Stimulated activated CD4-positive, alpha-beta T cell treated with anti-CD3 and anti-CD28 coated beads, Interleukin-4, amount 100 ng/mL, for 4 hours (primary cell): Measurements from ENCODE around the gene PAN3.

Source experiments
- DNase-seq, 2 experiments: peaks; one replicate each; pipeline ENCODE4 v3.0.0-alpha.2; 2020

The PAN3 gene

GRCh38 chr13:28229522-28230411 lies 91.4 kb downstream of the PAN3 start:
- DNase-seq, result no peak

- DNase-seq, result no peak
These were observed 93.3 kb downstream of the PAN3 start for GRCh38 chr13:28231642-28232041.

- no peak for DNase-seq
These were observed 99.6 kb downstream of the PAN3 start for GRCh38 chr13:28237944-28238343.

- DNase-seq, result no peak
These were observed 101.0 kb downstream of the PAN3 start for GRCh38 chr13:28239374-28239773.

GRCh38 chr13:28245465-28245864 lies 107.1 kb downstream of the PAN3 start:
- DNase-seq, result no peak

- no peak for DNase-seq
These were observed 108.5 kb downstream of the PAN3 start for GRCh38 chr13:28246891-28247290.

DNA sequence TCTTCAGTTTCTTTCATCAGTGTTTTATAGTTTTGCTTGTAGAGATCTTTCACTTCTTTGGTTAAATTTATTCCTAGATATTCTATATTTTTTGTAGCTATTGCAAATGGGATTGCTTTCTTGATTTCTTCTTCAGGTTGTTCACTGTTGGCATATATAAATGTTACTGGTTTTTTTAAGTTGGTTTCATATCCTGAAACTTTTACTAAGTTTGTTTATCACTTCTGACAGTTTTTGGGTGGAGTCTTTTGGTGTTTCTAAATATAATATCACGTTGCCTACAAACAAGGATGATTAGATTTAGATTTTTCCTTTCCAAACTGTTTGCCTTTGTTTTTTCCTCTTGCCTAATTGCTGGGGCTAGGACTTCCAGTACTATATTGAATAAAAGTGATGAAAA lies 109.7 kb downstream of the PAN3 start:
- DNase-seq, result no peak

GRCh38 chr13:28250542-28250941 lies 112.2 kb downstream of the PAN3 start:
- no peak for DNase-seq

DNA sequence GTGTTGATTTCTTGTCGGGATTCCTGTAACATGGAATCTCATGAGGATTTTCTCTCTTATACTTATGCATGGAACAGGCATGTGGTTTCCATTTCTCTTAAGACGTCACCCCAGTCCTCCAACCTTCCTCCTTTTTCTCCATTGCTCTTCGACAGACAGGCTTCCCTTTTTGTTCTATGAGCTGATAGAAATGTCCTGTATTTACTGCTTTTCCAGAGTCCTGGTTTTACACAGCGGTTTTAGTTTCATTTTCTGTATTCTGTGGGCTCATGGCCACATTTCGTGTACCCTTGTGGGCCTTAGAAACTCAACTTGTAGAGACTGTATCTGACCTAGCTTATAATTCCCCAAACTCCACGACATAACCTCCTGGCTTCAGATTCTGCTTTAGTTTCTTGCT lies 113.1 kb downstream of the PAN3 start:
- no peak for DNase-seq

DNA sequence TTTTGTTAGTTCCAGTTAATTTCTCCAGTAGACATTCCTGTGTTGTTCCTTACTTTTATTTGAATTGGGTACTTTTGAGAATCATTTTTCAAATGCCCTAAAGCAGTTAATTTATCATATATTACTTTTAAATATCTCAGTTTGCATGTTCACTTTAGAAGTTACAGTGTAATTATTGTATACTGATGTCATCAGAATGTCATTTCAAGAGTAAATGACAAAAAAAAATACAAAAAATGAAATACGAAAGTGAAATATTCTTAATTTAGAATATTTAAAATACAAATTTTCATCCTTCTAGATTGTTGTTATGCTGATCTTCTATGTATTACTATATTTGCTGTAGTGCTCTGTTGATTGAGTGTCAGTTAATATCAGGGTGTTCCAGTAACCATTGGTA lies 114.2 kb downstream of the PAN3 start:
- no peak for DNase-seq

- DNase-seq, result no peak
These were observed 119.0 kb downstream of the PAN3 start for GRCh38 chr13:28257305-28257704.

DNA sequence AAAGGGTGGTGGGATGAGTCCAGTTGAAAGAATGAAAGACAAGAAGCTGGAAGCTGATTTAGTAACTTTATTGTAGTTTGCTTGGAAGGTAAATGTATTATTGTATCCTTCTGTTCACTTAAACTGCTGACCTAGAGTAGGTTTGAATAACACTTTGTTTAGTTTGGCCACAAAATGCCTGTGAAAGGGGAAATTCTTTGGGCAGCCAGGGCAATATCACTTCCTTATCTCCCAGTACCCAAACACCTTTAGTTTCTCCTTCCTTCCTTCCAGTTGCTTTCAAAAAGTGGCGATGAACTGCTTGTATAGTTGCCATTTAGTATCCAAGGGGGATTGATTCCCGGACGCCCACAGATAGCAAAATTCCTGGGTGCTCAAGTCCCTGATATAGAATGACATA lies 120.1 kb downstream of the PAN3 start:
- no peak for DNase-seq

DNA sequence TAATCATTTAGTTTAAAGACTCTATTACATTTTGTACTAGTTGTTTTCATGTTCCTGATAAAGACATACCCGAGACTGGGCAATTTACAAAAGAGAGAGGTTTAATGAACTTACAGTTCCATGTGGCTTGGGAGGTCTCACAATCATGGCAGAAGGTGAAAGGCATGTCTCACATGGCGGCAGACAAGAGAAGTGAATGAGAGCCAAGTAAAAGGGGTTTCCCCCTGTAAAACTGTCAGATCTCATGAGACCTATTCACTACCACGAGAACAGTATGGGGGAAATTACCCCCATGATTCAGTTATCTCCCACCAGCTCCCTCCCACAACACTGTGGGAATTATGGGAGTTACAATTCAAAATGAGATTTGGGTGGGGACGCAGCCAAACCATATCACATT lies 129.2 kb downstream of the PAN3 start:
- no peak for DNase-seq

DNA sequence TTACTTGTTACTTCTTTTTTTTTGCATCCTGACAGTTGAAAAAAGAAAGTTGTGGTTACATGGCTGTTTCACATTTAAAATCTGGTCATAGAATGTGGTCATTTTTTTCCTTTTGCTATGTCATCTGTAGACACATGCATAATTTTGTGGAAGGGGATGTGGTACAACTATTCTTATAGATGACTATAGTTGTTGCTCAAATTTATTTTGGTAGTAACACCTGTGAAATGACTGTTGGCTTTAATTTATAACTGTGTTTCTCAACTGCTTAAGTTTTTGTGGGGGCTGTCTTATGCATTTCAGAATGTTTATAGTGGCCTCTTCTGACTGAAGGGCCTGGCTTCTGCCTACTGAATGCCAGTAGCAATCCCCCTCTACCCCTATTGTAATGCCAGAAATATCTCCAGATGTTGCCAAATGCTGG lies 130.5 kb downstream of the PAN3 start:
- DNase-seq, result no peak

- no peak for DNase-seq
These were observed 132.9 kb downstream of the PAN3 start for GRCh38 chr13:28271056-28271840.

DNA sequence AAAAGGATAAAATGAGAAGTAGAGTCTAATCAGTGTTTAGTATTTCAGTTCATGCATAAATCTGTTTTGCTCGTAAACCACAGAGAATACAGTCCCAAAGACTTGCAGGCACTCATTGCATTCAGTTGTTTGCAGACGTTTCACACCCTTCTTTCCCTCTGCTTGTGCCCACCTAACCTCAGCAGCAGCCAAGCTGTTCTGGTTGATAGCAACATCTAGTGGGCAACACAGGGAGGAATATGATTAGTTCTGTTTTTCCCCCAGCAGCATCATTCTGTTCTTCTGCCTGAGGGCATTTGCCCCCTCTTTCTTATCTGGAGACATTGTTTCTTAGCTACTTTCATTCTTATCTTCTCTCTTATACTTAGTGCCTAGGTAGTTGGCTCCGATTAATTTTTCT lies 135.6 kb downstream of the PAN3 start:
- DNase-seq, result no peak

DNA sequence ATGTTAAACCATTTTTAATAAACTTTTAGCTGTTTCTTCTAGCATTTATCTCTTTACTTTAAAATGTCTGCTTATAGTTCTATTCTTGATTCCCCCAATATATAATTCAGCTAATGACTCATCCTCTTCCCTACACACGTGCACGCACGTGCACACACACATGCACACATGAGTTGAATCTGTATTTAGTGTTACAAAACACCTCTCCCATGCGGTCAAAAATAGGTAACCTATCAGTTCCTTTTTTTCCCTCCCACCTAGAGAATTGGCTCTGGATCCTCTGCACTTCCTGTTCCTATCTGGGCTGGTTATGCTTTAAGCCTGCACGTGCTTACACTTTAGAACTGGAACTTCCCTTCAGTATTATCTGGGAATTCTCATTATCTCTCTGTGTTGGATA lies 144.1 kb downstream of the PAN3 start:
- DNase-seq, result no peak

DNA sequence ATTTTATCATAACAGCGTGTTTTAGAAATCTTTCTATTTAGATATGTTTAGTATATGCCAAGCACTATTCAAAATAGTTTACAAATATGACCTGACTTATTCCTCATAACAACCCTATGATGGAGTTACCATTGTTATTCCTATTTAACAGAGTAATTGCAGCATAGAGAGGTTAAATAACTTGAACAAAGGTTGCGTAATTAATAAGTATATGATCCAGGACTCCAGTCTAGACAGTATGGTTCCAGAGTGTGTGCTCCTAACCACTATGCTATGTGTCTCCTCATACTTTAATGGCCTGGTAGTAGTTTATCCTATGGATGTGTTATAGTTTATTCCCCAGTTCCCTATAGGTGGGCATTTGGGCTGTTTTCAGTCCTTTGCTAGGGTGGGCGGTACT lies 145.3 kb downstream of the PAN3 start:
- DNase-seq, result no peak

DNA sequence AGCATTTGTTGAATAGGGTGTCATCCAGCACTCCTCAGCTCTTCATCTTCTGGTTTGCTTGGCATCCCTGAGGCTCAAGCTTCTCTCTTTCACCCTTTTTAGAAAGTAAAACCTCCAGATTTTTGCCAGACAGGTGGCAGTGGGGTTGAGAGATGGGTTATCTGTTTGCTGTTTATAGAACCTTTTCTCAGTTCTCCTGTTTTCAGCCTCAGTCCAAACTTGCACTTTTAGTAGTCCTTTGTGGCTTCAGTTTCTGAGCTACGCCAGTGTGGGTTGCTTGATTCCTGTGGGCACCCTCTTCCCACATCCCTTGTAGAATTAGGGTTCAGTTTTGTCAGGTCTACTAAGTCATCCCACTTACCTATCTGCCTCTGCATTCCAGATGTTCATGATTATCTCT lies 147.9 kb downstream of the PAN3 start:
- no peak for DNase-seq

DNA sequence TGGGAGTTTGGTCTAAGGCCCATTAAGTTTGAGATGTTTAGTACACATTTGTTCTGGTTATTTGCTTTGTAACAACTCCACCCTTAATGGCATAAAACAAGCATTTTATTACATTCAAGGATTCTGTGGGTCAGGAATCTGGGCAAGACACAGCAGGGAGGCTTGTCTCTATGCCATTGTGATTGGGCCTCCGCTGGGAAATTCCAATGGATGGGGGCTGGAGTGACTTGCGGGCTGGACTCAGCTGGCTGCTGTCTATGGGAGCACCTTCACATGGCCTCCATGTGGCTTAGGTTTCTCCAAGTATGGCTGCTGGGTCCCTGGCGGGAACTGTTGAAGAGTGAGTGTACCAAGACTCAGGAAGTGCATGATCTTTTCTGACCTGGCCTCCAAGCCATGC lies 159.0 kb downstream of the PAN3 start:
- DNase-seq, result no peak

DNA sequence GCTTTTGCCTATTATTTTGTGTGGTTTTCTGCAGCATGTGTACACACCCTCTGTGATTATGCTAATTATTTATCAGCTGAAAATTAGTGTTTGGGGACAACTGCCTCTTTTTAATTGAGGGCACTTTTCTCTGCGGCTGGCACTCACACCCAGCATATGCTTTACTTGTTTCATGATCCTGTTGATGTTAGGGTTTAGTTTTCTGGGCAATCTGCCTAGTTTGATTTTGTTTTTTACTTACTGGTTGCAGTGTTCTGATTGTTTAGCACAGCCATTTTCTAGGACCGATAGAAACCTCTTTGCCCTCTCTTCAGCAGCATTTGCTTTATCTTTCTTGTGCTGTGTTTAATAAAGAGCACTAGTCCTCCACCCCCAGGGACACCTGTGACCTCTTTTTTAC lies 161.6 kb downstream of the PAN3 start:
- DNase-seq, result no peak

DNA sequence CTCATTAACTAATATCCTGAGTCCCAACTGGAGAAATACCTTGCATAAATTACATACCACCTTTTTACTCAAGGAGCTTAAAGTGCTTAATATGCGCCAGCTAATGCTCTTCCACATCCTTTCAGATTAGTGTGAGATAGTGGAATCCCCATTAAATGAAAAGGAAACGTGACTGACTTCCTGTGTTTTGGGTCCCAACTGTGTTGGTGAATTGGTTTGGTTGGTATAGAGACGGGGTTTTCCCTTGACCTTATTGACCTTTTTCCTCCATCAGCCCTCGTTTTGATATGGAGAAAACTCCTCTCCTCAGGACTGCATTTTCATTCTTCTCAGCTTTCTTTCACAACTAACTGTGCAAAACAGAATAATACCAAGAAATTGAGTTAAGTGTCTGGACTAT lies 163.5 kb downstream of the PAN3 start:
- no peak for DNase-seq

GRCh38 chr13:28306325-28306724 lies 168.0 kb downstream of the PAN3 start:
- DNase-seq, result no peak

- DNase-seq, result no peak
These were observed 175.2 kb downstream of the PAN3 start for GRCh38 chr13:28313579-28313978.
